Smooth muscle cell of the coronary artery (primary cell): ENCODE data around the gene TMEM14C. TPM values are rescaled to one million over a fixed set of nuclear protein-coding genes. Genes with fewer than 3 reads are reported as not detected.

Experiments
- total RNA-seq: library from RNA; depleted of rRNA; stranded (reverse); fragments of >200 nt; gene quantifications from 2 replicates; pipeline ENCODE4 v1.2.3, GENCODE V29; 2014; ENCODE audit warnings: low replicate concordance

The TMEM14C gene
- total RNA-seq = 81.3 and 114 TPM in 2 replicates

GRCh38 chr6:10722820-10723566, at the start of gene TMEM14C:
TSS of gene TMEM14C (plus strand) at chr6:10723070. CDS start at chr6:10724614, 1,544 bp downstream.

GRCh38 chr6:10694302-10695085, 28.4 kb upstream of the TMEM14C start, which contains the start of the genes C6orf52 and PAK1IP1:
TSS of gene C6orf52 (minus strand) at chr6:10694616. CDS start at chr6:10687550, 7,066 bp downstream.
TSS of gene PAK1IP1 (plus strand) at chr6:10694972. CDS start at chr6:10694986, 14 bp downstream.

GRCh38 chr6:10747251-10747972, 24.5 kb downstream of the TMEM14C start, which contains the start of gene TMEM14B:
TSS of gene TMEM14B (plus strand) at chr6:10747805. CDS start at chr6:10749246, 1,441 bp downstream.

Other genes with a start within 250 kb of the TMEM14C start
- gene GCNT2, start 201.7 kb upstream of the TMEM14C start, total RNA-seq = 0.38 TPM in 1 of 2 replicates, not detected in the other
- gene C6orf52, start 28.5 kb upstream of the TMEM14C start, total RNA-seq = 0.38 TPM in 1 of 2 replicates, not detected in the other
- gene PAK1IP1, start 28.1 kb upstream of the TMEM14C start, total RNA-seq = 7.6 and 13.2 TPM in 2 replicates
- gene TMEM14B, start 24.7 kb downstream of the TMEM14C start, total RNA-seq = 43.2 and 66.3 TPM in 2 replicates
- not detected in 2 replicates for gene MAK, start 115.5 kb downstream of the TMEM14C start, total RNA-seq
- not detected in 2 replicates for gene GCM2, start 159.0 kb downstream of the TMEM14C start, total RNA-seq
- 0.08 TPM in 1 of 2 replicates, not detected in the other for gene SYCP2L, start 164.0 kb downstream of the TMEM14C start, total RNA-seq